ENCODE results near the gene KRT9. TPM values are rescaled to one million over a fixed set of nuclear protein-coding genes. Genes with fewer than 3 reads are reported as not detected.
"Not testable (repeated sequence)": the region's sequence is repeated elsewhere in the genome, so short reads cannot be mapped to it uniquely, and the experiment has no call there.

Gene KRT9, protein sequence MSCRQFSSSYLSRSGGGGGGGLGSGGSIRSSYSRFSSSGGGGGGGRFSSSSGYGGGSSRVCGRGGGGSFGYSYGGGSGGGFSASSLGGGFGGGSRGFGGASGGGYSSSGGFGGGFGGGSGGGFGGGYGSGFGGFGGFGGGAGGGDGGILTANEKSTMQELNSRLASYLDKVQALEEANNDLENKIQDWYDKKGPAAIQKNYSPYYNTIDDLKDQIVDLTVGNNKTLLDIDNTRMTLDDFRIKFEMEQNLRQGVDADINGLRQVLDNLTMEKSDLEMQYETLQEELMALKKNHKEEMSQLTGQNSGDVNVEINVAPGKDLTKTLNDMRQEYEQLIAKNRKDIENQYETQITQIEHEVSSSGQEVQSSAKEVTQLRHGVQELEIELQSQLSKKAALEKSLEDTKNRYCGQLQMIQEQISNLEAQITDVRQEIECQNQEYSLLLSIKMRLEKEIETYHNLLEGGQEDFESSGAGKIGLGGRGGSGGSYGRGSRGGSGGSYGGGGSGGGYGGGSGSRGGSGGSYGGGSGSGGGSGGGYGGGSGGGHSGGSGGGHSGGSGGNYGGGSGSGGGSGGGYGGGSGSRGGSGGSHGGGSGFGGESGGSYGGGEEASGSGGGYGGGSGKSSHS
- total RNA-seq: not detected
- long read RNA-seq, donor 1: 0 reads
- long read RNA-seq, donor 2: 0 reads

DNA sequence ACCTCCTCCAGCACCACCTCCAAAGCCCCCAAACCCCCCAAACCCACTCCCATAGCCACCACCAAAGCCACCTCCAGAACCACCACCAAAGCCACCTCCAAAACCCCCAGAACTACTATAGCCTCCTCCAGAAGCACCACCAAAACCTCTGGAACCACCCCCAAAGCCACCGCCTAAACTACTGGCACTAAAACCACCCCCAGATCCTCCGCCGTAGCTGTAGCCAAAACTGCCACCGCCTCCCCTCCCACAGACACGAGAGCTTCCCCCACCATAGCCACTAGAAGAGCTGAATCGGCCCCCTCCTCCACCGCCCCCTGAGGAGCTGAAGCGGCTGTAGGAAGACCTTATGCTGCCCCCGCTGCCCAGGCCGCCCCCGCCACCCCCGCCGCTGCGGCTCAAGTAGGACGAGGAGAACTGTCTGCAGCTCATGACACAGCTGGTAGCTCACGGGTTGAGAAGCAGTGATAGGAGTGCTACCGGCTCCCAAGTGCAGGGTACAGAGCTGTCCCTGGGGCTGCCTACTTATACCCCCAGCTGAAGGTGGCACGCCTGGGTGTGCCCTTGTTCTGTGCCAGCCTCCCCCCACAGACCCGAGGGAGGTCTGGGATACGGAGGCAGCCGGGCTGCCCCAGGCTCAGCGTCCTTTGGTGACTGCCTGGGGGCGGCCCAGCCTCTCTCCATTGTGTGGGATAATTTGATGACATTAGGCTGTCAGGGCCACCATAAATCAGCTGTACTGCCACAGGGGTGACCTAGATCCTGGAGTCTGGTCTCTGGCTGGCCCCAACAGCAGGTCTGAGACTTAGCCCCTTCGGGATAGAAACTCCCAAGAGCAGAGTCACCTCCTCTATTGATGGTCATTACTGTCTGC is at the start of gene KRT9:
Gene KRT9 (minus strand): TSS at position 499 of the 874 bp plus-strand sequence. CDS start 67 bp downstream, at position 432.
- Histone ChIP-seq H3K4me3 (no peak within 1 kb of the TSS), H3K9me3 (no peaks in the 10 kb centered on the region), H3K4me1 (ENCODE audit: low read depth) (no peaks in the 10 kb centered on the region), H3K36me3 (ENCODE audit: low read depth) (no peaks in the 10 kb centered on the region)
- ATAC-seq: no peak
- intact Hi-C loops (cut with DNase I, micrococcal nuclease): no loop called here
- DNase-seq: no peak
- TF ChIP-seq, protein P1, sequence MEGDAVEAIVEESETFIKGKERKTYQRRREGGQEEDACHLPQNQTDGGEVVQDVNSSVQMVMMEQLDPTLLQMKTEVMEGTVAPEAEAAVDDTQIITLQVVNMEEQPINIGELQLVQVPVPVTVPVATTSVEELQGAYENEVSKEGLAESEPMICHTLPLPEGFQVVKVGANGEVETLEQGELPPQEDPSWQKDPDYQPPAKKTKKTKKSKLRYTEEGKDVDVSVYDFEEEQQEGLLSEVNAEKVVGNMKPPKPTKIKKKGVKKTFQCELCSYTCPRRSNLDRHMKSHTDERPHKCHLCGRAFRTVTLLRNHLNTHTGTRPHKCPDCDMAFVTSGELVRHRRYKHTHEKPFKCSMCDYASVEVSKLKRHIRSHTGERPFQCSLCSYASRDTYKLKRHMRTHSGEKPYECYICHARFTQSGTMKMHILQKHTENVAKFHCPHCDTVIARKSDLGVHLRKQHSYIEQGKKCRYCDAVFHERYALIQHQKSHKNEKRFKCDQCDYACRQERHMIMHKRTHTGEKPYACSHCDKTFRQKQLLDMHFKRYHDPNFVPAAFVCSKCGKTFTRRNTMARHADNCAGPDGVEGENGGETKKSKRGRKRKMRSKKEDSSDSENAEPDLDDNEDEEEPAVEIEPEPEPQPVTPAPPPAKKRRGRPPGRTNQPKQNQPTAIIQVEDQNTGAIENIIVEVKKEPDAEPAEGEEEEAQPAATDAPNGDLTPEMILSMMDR (IDR thresholded peaks at IDR 0.05): no peak

DNA sequence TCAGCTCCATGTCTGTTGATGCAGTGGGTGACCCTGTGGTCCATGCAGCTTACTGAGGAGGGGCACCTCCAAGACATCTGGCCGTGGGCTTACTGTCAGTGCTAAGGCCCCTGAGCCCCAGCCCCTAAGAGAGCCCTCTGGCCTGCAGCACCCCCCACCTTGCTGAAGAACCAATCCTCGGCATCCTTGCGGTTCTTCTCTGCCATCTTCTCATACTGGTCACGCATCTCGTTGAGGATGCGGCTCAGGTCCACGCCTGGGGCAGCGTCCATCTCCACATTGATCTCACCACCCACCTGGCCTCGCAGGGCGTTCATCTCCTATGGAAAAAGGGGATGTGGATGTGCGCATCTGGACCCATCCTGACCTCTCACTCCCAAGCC is 49.6 kb upstream of the KRT9 start:
- DNase-seq: peak in 1 of 3 donors; percentile 5
- ATAC-seq; H3K4me1 ChIP-seq (ENCODE audit: low read depth); intact Hi-C loops (cut with DNase I, micrococcal nuclease); H3K9me3 ChIP-seq; H3K36me3 ChIP-seq (ENCODE audit: low read depth); H3K4me3 ChIP-seq: not testable (repeated sequence)

DNA sequence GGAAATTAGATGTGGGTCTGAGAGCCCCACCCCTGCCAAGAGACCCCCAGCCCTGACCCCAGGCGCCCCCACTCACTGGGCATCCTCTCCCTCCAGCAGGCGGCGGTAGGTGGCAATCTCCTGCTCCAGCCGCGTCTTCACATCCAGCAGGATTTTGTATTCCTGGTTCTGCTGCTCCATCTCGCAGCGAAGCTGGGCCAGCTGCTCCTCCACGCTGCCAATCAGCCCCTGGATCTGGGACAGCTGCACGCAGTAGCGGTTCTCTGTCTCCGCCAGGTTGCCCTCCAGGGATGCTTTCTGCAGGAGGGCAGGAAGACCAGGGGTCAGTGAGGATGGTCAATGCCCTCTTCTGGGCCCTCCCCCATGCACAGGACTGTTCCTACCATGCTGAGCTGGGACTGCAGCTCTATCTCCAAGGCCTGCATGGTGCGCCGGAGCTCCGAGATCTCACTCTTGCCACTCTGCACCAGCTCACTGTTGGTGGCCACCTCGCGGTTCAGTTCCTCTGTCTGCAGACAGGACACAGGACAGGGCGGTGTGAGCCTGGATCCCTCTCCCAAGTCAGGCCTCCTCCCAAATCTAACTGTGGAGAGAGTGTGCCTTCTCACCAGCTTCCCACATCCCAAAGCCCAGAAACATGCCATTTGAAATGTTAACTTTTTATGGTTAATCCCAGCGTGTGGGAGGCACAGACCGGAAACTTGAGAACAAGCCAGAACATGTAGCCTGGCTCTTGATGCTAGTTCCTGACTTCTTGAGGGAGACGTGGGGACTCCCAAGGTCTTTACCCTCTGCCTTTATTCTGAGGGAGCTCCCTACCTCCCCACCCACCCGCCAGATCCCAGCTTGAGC is 49.0 kb upstream of the KRT9 start:
- Histone ChIP-seq H3K4me1 (ENCODE audit: low read depth) (no peaks in the 10 kb centered on the region), H3K9me3 (no peaks in the 10 kb centered on the region), H3K36me3 (ENCODE audit: low read depth) (no peaks in the 10 kb centered on the region), H3K4me3 (no peak overlapping the region)
- peak in 1 of 3 donors; percentile 13 for DNase-seq
- TF ChIP-seq, protein P1 (IDR thresholded peaks at IDR 0.05): no peak
- no peak for ATAC-seq
- intact Hi-C loops (cut with DNase I, micrococcal nuclease): no loop called here

DNA sequence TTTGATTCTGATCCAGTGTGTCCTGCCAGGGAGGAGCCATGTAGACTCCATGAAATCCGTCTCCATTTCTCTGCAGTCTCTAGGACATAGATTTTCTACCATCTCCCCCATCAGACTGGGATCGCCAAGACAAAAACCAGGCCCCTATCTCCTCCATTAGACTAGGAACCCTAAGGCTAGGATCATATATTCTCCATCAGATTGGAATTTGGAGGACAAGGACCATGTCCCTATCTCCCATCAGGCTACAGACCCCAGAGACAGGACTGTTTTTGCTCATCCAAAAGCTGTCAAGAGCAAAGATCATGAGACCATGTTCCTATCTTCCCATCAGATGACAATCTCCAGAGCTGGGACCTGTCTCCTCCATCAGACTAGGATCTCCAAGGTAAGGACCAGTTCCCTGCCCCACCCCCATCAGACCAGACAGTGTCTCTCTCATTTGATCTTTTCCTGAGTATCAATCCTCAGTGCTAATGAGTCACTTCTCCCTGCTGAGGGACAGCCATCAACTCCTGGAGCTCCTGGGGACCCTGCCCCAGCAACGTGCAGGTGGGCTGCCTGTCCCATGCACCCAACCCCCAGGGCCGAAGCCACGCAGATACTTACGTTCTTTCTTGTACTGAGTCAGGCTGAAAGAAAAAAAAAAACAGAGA is 48.2 kb upstream of the KRT9 start:
- H3K4me3 ChIP-seq; ATAC-seq; H3K9me3 ChIP-seq; intact Hi-C loops (cut with DNase I, micrococcal nuclease); DNase-seq; H3K4me1 ChIP-seq (ENCODE audit: low read depth); H3K36me3 ChIP-seq (ENCODE audit: low read depth): not testable (repeated sequence)

DNA sequence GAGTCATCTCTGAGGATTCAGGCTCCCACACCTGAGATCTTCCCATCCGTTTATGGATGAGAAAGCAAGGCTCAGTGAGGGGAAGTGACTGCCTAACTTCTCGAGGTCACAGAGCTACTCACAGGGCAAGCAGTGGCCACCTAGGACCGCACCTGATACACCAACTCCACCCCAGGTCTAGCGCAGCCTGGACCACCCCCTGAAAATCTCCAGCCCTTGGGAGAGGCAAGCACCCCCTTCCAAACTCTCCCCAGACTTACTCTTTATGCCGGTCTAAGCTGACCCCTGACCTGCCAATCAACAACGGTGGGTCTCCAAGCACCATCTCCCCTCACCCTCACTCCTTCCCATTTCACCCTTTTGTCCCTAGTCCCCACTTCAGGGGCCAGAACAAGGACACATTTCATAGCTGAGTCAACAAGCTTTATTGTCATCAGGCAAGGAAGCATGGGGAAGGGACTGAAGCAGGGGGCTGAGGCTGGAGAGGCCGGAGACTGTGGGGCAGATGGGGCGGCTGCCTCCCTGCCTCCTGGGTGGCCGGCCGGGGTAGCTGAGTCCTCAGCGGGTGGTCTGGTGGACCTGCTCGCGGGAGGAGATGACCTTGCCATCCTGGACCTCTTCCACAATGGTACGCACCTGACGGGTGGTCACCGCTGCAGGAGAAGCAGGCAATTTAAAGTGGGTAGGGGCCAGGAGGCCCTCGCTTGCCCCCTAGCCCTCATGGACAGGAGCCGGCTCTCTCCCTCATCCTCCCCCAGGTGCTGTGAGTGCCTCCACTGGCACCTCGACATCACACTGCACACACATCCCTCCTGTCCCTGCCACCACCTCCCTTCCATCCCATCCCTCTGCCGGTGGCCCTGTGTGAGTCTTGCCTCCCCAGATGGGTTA is 47.4 kb upstream of the KRT9 start:
- ATAC-seq (no peak), DNase-seq (no peak)
- intact Hi-C loops (cut with DNase I, micrococcal nuclease): no loop called here
- no peaks in the 10 kb centered on the region for H3K36me3 ChIP-seq (ENCODE audit: low read depth)
- no peaks in the 10 kb centered on the region for H3K4me1 ChIP-seq (ENCODE audit: low read depth)
- TF ChIP-seq, protein P1 (IDR thresholded peaks at IDR 0.05): no peak
- no peak overlapping the region for H3K4me3 ChIP-seq
- no peaks in the 10 kb centered on the region for H3K9me3 ChIP-seq
